A673 (cell line): ENCODE measurements around the gene FKBP1C.

Experiments
- EZH2 ChIP-seq: fragments of 200-600 bp; sonication (generic); IDR thresholded peaks from 2 replicates; pipeline ENCODE4 v1.6.1; 2017; ENCODE audit warnings: borderline replicate concordance, low read depth, mild to moderate bottlenecking, mixed read lengths, antibody characterized with exemption, low read length; ENCODE audit not compliant: poor library complexity, severe bottlenecking
- TF ChIP-seq, protein P1 (sequence below): fragments of 300-800, 200-600 bp; sonication (generic); conservative IDR thresholded peaks from 2 replicates; pipeline ENCODE4 v1.5.1; 2017; ENCODE audit warnings: low read depth, mild to moderate bottlenecking, antibody characterized with exemption, low read length, moderate library complexity, mixed read lengths

DNA sequence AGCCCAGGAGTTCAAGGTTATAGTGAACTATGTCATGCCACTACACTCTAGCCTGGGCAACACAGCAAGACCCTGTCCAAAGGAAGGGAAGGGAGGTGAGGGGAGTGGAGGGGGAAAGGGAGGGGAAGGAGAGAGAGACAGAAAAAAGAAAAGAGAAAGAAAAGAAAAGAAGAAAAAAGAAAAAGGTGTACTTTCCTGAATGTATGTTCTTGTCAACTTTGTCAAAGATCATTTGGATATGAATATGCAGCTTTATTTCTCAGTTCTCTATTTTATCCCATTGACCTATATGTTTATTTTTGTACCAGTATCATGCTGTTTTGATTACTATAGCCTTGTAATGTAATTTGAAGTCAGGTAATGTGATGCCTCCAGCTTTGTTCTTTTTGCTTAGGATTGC lies 30.9 kb upstream of the FKBP1C start:
- TF ChIP-seq, protein P1, sequence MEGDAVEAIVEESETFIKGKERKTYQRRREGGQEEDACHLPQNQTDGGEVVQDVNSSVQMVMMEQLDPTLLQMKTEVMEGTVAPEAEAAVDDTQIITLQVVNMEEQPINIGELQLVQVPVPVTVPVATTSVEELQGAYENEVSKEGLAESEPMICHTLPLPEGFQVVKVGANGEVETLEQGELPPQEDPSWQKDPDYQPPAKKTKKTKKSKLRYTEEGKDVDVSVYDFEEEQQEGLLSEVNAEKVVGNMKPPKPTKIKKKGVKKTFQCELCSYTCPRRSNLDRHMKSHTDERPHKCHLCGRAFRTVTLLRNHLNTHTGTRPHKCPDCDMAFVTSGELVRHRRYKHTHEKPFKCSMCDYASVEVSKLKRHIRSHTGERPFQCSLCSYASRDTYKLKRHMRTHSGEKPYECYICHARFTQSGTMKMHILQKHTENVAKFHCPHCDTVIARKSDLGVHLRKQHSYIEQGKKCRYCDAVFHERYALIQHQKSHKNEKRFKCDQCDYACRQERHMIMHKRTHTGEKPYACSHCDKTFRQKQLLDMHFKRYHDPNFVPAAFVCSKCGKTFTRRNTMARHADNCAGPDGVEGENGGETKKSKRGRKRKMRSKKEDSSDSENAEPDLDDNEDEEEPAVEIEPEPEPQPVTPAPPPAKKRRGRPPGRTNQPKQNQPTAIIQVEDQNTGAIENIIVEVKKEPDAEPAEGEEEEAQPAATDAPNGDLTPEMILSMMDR: no peak
- no peak for TF ChIP-seq EZH2
